Panc1 (cell line): ENCODE results near the gene AKIRIN2. TPM values are rescaled to one million over a fixed set of nuclear protein-coding genes. Genes with fewer than 3 reads are reported as not detected.

ENCODE experiments used
- ATAC-seq: fragments of 200-7000 bp; cut with Tn5 transposase; 2 replicates; pipeline ENCODE4 v1.9.1; 2020; ENCODE audit warnings: mild to moderate bottlenecking, moderate library complexity
- BruUV-seq: library from RNA; stranded (reverse); fragments of 400-500 nt; replicated peaks from 2 replicates; lab custom pipeline; 2021; lab: Mats Ljungman, UMichigan
- CTCF ChIA-PET: fragments of 300-600 bp; sonication (Branson Sonifier 250); formaldehyde crosslinking; loops from one replicate; lab custom pipeline; 2022; ENCODE audit warnings: antibody characterized with exemption; lab: Charles Lee
- POLR2A ChIA-PET: fragments of 300-600 bp; sonication (Branson Sonifier 250); formaldehyde crosslinking; loops from one replicate; lab custom pipeline; 2022; ENCODE audit warnings: antibody characterized with exemption; lab: Charles Lee
- DNase-seq: peaks from one replicate; pipeline ENCODE4 v3.0.0-alpha.2; 2010; ENCODE audit warnings: low read depth, low spot score
- H3K27ac ChIP-seq: 2 replicates; pipeline ENCODE4 v1.5.1; 2011; ENCODE audit warnings: mild to moderate bottlenecking, low read length, inconsistent platforms
- H3K27me3 ChIP-seq: fragments of 200-500 bp; sonication (Bioruptor generic); 2 replicates; pipeline ENCODE4 v1.6.0; 2014; ENCODE audit warnings: low read length, inconsistent platforms; ENCODE audit not compliant: control insufficient read depth, insufficient read depth
- H3K36me3 ChIP-seq: fragments of 200-500 bp; sonication (Bioruptor generic); 2 replicates; pipeline ENCODE4 v1.5.1; 2014; ENCODE audit warnings: inconsistent platforms, mild to moderate bottlenecking, low read length, moderate library complexity; ENCODE audit not compliant: control insufficient read depth, insufficient read depth
- H3K4me1 ChIP-seq: 2 replicates; pipeline ENCODE4 v1.5.1; 2011; ENCODE audit warnings: inconsistent platforms, mild to moderate bottlenecking, low read length, moderate library complexity; ENCODE audit not compliant: control insufficient read depth, insufficient read depth
- H3K4me3 ChIP-seq, 2 experiments: 2 replicates each; pipeline ENCODE4 v1.5.1; 2011 to 2012; ENCODE audit warnings: low read depth in 2 of 2, low read length in 2 of 2, mild to moderate bottlenecking in 2 of 2, inconsistent platforms in 1 of 2, moderate library complexity in 1 of 2
- H3K9me3 ChIP-seq: fragments of 200-500 bp; sonication (Bioruptor generic); 2 replicates; pipeline ENCODE4 v1.5.1; 2014; ENCODE audit warnings: low read depth, mild to moderate bottlenecking, inconsistent platforms, low read length, moderate library complexity; ENCODE audit not compliant: control insufficient read depth, insufficient read depth
- CTCF ChIP-seq: fragments of 450-650 bp; IDR thresholded peaks from 2 replicates; pipeline ENCODE4 v1.5.1; 2017; ENCODE audit warnings: mild to moderate bottlenecking
- POLR2AphosphoS5 ChIP-seq: IDR thresholded peaks from 2 replicates; pipeline ENCODE4 v1.6.1; 2012; ENCODE audit warnings: mild to moderate bottlenecking, low read depth, low read length, moderate library complexity
- SIN3A ChIP-seq: IDR thresholded peaks from 2 replicates; pipeline ENCODE4 v1.6.1; 2012; ENCODE audit warnings: low read depth, mild to moderate bottlenecking, low read length, moderate library complexity, borderline replicate concordance; ENCODE audit not compliant: insufficient read depth
- TCF7L2 ChIP-seq: IDR thresholded peaks from 2 replicates; pipeline ENCODE4 v1.6.1; 2011; ENCODE audit warnings: mild to moderate bottlenecking, low read depth, low read length, inconsistent platforms
- in situ Hi-C: cut with HindIII; loops from 2 replicates; pipeline ENCODE4 v1.10.0; 2016; ENCODE audit warnings: low sequenced_read_pairs, low pct_unique_long_range_greater_than_20kb
- intact Hi-C: fragments of 100-400 bp; cut with micrococcal nuclease; formaldehyde crosslinking; loops from one replicate; pipeline ENCODE4 v1.10.0; 2022; ENCODE audit not compliant: unreplicated experiment
- total RNA-seq: library from RNA; stranded (reverse); gene quantifications from one replicate; pipeline ENCODE4 v1.2.1, GENCODE V29; 2021; ENCODE audit not compliant: unreplicated experiment
- TF ChIP-seq, protein P1 (sequence below), 2 experiments: IDR thresholded peaks; 2 replicates each; pipeline ENCODE4 v1.6.1; 2011 to 2012; ENCODE audit warnings: low read depth in 2 of 2, control low read depth in 1 of 2, low read length in 1 of 2, mild to moderate bottlenecking in 1 of 2, moderate library complexity in 1 of 2; ENCODE audit not compliant: insufficient read depth in 1 of 2

AKIRIN2 gene
- total RNA-seq, 1 experiment from 2014 or later = 47.6 TPM

DNA sequence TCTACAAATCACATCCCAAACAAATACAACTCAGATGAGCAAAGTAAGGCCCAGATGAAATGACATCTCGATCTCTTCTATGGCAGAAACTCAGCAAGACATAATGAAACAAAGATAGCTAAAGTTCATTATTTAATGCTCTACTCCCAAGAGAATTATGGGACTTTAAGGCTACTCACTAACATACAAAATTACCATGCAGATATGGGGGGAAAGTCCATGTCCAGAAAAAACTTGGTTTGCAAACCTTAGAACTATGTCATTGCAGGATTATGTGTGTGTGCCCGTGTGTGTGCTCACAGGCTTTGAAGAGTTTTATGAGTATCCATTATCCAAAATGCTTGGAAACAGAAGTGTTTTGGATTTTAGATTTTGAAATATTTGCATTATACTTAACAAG lies 34.0 kb downstream of the AKIRIN2 start:
- no peak for ATAC-seq
- no TSS peak for BruUV-seq
- no peaks in the 10 kb centered on the region for H3K27me3 ChIP-seq
- ChIA-PET POLR2A (no interaction called here), CTCF (no interaction called here)
- H3K9me3 ChIP-seq = no peaks in the 10 kb centered on the region
- in situ Hi-C loops (no loop called here), intact Hi-C loops (no loop called here)
- TF ChIP-seq, protein P1, sequence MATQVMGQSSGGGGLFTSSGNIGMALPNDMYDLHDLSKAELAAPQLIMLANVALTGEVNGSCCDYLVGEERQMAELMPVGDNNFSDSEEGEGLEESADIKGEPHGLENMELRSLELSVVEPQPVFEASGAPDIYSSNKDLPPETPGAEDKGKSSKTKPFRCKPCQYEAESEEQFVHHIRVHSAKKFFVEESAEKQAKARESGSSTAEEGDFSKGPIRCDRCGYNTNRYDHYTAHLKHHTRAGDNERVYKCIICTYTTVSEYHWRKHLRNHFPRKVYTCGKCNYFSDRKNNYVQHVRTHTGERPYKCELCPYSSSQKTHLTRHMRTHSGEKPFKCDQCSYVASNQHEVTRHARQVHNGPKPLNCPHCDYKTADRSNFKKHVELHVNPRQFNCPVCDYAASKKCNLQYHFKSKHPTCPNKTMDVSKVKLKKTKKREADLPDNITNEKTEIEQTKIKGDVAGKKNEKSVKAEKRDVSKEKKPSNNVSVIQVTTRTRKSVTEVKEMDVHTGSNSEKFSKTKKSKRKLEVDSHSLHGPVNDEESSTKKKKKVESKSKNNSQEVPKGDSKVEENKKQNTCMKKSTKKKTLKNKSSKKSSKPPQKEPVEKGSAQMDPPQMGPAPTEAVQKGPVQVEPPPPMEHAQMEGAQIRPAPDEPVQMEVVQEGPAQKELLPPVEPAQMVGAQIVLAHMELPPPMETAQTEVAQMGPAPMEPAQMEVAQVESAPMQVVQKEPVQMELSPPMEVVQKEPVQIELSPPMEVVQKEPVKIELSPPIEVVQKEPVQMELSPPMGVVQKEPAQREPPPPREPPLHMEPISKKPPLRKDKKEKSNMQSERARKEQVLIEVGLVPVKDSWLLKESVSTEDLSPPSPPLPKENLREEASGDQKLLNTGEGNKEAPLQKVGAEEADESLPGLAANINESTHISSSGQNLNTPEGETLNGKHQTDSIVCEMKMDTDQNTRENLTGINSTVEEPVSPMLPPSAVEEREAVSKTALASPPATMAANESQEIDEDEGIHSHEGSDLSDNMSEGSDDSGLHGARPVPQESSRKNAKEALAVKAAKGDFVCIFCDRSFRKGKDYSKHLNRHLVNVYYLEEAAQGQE (IDR thresholded peaks at IDR 0.05; ENCODE audit: insufficient read depth in 1 of 2, low read depth in 2 of 2, low read length in 1 of 2) = no peak
- no peak for TF ChIP-seq TCF7L2
- TF ChIP-seq CTCF = no peak
- TF ChIP-seq SIN3A = no peak
- H3K27ac ChIP-seq = no peak overlapping the region
- H3K36me3 ChIP-seq = peaks cover 26% of the 10 kb centered on the region; the same call in 1 of the 2 replicates
- H3K4me1 ChIP-seq = no peaks in the 10 kb centered on the region; the same call in 1 of the 2 replicates
- no peak for DNase-seq
- H3K4me3 ChIP-seq = no peak overlapping the region

DNA sequence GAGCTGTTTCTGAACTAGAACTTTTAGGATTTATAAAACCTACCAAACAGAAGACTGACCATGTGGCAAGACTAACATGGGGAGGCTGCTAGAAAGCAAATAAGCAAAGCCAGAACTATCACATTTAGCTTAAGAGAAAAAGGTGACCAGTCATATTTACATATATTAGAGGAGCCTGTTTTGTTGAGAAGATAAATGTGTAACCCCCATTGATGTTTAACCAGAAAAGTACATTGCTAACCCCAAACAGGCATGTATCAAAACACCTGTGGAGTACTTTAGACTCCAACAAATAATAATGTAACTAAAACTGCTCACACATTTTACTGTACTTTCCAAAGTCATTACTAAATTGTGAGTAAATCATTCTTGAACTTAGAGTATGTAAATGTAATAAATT lies 35.0 kb downstream of the AKIRIN2 start:
- CTCF ChIA-PET = no interaction called here
- TF ChIP-seq, protein P1 (IDR thresholded peaks at IDR 0.05; ENCODE audit: insufficient read depth in 1 of 2, low read depth in 2 of 2, low read length in 1 of 2) = no peak
- TF ChIP-seq TCF7L2 (no peak), POLR2AphosphoS5 (no peak), SIN3A (no peak), CTCF (no peak)
- intact Hi-C loops = no loop called here

More for the DNA sequence above, 35.0 kb downstream of the AKIRIN2 start:
- no peaks in the 10 kb centered on the region for H3K9me3 ChIP-seq
- no peaks in the 10 kb centered on the region for H3K27me3 ChIP-seq
- no peak overlapping the region for H3K4me3 ChIP-seq
- in situ Hi-C loops = no loop called here
- no TSS peak for BruUV-seq
- H3K36me3 ChIP-seq = peaks cover 25% of the 10 kb centered on the region; the same call in 1 of the 2 replicates
- DNase-seq = no peak
- no peak for ATAC-seq
- no peaks in the 10 kb centered on the region; the same call in 1 of the 2 replicates for H3K4me1 ChIP-seq
- H3K27ac ChIP-seq = no peak overlapping the region
- POLR2A ChIA-PET = no interaction called here
